ENCODE measurements around the gene IQCB1. TPM values are rescaled to one million over a fixed set of nuclear protein-coding genes. Genes with fewer than 3 reads are reported as not detected.

The IQCB1 gene
- total and polyA plus RNA-seq, 3 donors from 2014 or later = 33.6 to 39.3 (median 37.0) TPM

DNA sequence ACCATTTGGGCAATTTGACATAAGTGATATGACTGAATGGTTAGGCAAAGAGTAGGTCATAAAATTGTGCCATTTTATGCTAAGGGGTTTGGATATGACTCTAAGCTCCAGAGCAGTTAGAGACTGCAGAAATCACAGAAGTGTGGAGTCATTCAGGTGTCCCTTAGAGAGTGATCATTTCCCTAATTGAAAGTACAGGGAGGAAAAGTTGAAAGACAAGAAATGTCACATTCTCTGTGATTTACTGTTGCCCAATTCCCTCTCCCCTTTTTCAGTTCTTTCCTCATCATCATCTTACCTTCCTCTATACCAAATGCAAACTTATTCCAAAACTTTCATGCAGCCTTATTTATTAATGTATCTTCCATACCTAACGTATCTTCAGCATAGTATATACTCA lies 82.6 kb downstream of the IQCB1 start:
- Histone ChIP-seq H3K9me3 (no peaks in the 10 kb centered on the region), H3K27ac (no peak overlapping the region), H3K4me3 (no peak overlapping the region), H3K27me3 (no peaks in the 10 kb centered on the region), H3K4me1 (peaks cover 20% of the 10 kb centered on the region), H3K36me3 (ENCODE audit: low read depth, missing control alignments) (no peaks in the 10 kb centered on the region)
- intact Hi-C loops (cut with DNase I; ENCODE audit: low total_unique reads) = no loop called here
- DNase-seq = no peak
- 83 to 89% methylated on average over 1 of the region's 1 CpG for WGBS, 2 donors
- TF ChIP-seq, protein P1, sequence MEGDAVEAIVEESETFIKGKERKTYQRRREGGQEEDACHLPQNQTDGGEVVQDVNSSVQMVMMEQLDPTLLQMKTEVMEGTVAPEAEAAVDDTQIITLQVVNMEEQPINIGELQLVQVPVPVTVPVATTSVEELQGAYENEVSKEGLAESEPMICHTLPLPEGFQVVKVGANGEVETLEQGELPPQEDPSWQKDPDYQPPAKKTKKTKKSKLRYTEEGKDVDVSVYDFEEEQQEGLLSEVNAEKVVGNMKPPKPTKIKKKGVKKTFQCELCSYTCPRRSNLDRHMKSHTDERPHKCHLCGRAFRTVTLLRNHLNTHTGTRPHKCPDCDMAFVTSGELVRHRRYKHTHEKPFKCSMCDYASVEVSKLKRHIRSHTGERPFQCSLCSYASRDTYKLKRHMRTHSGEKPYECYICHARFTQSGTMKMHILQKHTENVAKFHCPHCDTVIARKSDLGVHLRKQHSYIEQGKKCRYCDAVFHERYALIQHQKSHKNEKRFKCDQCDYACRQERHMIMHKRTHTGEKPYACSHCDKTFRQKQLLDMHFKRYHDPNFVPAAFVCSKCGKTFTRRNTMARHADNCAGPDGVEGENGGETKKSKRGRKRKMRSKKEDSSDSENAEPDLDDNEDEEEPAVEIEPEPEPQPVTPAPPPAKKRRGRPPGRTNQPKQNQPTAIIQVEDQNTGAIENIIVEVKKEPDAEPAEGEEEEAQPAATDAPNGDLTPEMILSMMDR (IDR thresholded peaks at IDR 0.05) = no peak
- no peak for TF ChIP-seq POLR2A (IDR thresholded peaks at IDR 0.05)

DNA sequence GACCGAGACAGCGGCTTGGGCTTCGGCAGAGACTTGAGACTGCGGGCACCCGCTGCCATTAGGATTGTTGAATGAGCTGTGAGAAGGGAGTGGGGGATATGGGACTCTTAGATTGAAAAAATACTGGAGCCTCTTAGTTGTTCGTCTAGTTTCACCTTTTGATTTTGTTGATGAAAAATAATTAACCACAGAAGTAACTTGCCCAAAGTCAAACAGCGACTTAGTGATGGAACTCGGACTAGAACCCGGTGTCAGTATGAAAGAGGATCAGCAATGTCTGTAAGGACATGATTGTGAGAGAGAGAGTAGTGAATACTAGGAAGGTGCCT lies 84.8 kb downstream of the IQCB1 start:
- no peaks in the 10 kb centered on the region for H3K9me3 ChIP-seq
- peak overlapping the region; percentile 31 to 94 for H3K27ac ChIP-seq
- TF ChIP-seq POLR2A (IDR thresholded peaks at IDR 0.05) = no peak
- TF ChIP-seq, protein P1 (IDR thresholded peaks at IDR 0.05) = no peak
- H3K4me3 ChIP-seq = peak overlapping the region; percentile 95 to 100
- intact Hi-C loops (cut with DNase I; ENCODE audit: low total_unique reads) = no loop called here
- WGBS, 2 donors = 1% methylated on average over 9 of the region's 9 CpGs
- H3K27me3 ChIP-seq = no peaks in the 10 kb centered on the region
- peaks cover 17% of the 10 kb centered on the region for H3K4me1 ChIP-seq
- no peak for DNase-seq
- no peaks in the 10 kb centered on the region for H3K36me3 ChIP-seq (ENCODE audit: low read depth, missing control alignments)

DNA sequence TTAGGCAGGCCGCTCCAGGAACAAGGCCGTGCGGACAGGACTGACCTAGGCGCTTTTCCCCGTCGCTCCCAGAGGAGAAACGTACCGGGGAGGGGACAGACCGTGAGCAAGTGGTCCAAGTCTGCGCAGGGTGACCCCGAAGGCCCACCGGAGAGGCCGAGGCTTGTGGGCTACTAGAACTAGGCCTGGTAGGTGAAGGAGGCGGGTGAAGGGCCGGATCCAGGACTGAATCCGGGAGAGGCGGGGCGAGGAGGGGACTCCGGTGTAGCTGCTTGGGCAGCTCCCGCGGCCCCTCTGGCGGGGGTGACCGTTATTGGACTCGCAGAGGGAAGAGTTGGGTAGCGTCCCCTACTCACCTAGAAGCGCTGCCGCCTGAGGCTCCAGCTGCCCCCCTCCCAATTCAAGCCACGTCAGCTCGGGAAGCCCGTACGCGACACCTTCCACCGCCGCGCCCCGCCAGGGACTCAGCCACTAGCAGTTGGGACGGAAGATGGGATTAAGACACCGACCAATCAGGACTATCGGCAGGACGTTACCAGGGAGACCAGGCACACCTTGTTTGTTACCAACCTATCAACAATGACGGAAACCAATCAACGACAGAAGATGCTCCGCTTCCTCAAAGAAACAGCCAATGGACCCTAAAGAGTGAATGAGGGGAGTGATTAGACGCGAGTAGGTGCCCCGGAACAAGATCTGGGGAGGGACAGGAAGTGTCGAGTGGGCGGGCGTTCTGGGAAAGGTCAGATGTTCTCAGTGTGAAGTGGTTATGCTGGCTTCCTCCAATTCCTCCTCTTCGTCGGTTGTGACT lies 85.4 kb downstream of the IQCB1 start, which contains the start of gene GOLGB1:
GOLGB1 (minus strand) TSS at position 466 of the 811 bp plus-strand sequence. CDS start 18,770 bp downstream, outside the sequence.
- Histone ChIP-seq H3K9me3 (no peaks in the 10 kb centered on the region), H3K36me3 (ENCODE audit: low read depth, missing control alignments) (no peaks in the 10 kb centered on the region), H3K4me3 (peak within 1 kb of the TSS; percentile 95 to 100), H3K27ac (peak within 1 kb of the TSS; percentile 94 to 97), H3K27me3 (no peaks in the 10 kb centered on the region), H3K4me1 (peaks cover 20% of the 10 kb centered on the region)
- DNase-seq = peak; percentile 99
- WGBS, 2 donors = 0% methylated on average over 36 to 41 of the region's 51 CpGs
- peak; percentile 92 for TF ChIP-seq POLR2A (IDR thresholded peaks at IDR 0.05)
- TF ChIP-seq, protein P1 (IDR thresholded peaks at IDR 0.05) = no peak
- intact Hi-C loops (cut with DNase I; ENCODE audit: low total_unique reads) = no loop called here

DNA sequence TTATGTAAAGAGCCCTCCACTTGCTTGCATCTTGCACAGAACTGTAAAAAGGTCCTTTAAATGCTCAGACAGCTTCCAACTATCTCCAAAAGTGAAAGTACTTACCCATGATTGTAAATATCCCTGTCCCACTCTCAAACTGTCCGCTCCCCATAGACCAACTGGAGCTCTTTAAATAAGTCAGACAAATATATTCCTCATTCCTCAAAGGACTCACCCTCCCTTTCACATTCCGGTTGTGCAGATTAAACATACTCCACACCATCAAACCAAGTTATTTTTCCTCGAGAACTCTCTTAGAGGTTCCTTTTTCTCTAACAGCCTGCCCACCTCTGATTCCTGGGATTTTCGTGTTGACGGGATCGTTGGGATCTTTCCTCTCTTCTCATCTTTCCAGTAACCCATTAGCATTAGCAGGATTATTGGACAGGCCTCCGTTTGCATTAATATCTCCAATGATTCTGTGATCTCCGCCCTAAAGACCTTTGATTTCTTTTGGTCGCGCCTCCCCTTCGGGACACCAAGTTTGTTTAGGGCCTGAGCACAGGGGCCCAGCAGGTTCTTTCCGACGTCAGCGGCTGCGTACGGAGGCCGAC lies 86.1 kb downstream of the IQCB1 start:
- intact Hi-C loops (cut with DNase I; ENCODE audit: low total_unique reads) = no loop called here
- no peaks in the 10 kb centered on the region for H3K9me3 ChIP-seq
- no peaks in the 10 kb centered on the region for H3K36me3 ChIP-seq (ENCODE audit: low read depth, missing control alignments)
- WGBS, 2 donors = 0% methylated on average over 11 to 17 of the region's 17 CpGs
- DNase-seq = peak; percentile 83
- peaks cover 20% of the 10 kb centered on the region for H3K4me1 ChIP-seq
- H3K27me3 ChIP-seq = no peaks in the 10 kb centered on the region
- TF ChIP-seq, protein P1 (IDR thresholded peaks at IDR 0.05) = no peak
- TF ChIP-seq POLR2A (IDR thresholded peaks at IDR 0.05) = no peak
- peak overlapping the region; percentile 95 to 100 for H3K4me3 ChIP-seq
- peak overlapping the region; percentile 94 to 97 for H3K27ac ChIP-seq
